Endothelial cell of umbilical vein (primary cell): Measurements from ENCODE around the gene DDX54. TPM values are rescaled to one million over a fixed set of nuclear protein-coding genes. Genes with fewer than 3 reads are reported as not detected.

Experiments
- BruUV-seq: library from RNA; stranded (reverse); fragments of 400-500 nt; replicated peaks from 2 replicates; lab custom pipeline; 2021; lab: Mats Ljungman, UMichigan
- CTCF ChIA-PET: fragments of 300-600, 350-600 bp; sonication (Branson Sonifier 250); formaldehyde crosslinking; loops from one replicate; lab custom pipeline; 2021; ENCODE audit warnings: antibody characterized with exemption, inconsistent platforms; lab: Charles Lee
- POLR2A ChIA-PET: fragments of 300-600, 350-600 bp; sonication (Branson Sonifier 250); formaldehyde crosslinking; loops from one replicate; lab custom pipeline; 2021; ENCODE audit warnings: antibody characterized with exemption, inconsistent platforms; lab: Charles Lee
- DNase-seq: peaks from one replicate; pipeline ENCODE4 v3.0.0-alpha.2; 2011; ENCODE audit warnings: low read depth, low spot score
- FAIRE-seq: peaks from 2 replicates; lab custom pipeline; 2011; peaks lifted over from hg19 to GRCh38; lab: Jason Lieb, UNC
- H2AFZ ChIP-seq: 2 replicates; pipeline ENCODE4 v1.6.0; 2012; ENCODE audit warnings: low read depth, low read length, control low read depth, inconsistent platforms
- H3K27ac ChIP-seq: 2 replicates; pipeline ENCODE4 v1.5.1; 2011; ENCODE audit warnings: low read depth, mild to moderate bottlenecking, control low read depth, low read length, moderate library complexity; ENCODE audit not compliant: insufficient read depth
- H3K27me3 ChIP-seq, 2 experiments: 2 replicates each; pipeline versions ENCODE4 v1.6.0 to v1.6.1; 2011; ENCODE audit warnings: low read length in 2 of 2, mixed read lengths in 1 of 2; ENCODE audit not compliant: control insufficient read depth in 2 of 2, insufficient read depth in 2 of 2
- H3K36me3 ChIP-seq, 2 experiments: 2 replicates in 1 of 2; 3 replicates in 1 of 2; pipeline ENCODE4 v1.5.1; 2011; ENCODE audit warnings: low read length in 2 of 2, mild to moderate bottlenecking in 1 of 2, moderate library complexity in 1 of 2; ENCODE audit not compliant: control insufficient read depth in 2 of 2, insufficient read depth in 2 of 2; ENCODE audit errors: extremely low read depth in 1 of 2
- H3K4me1 ChIP-seq: 3 replicates; pipeline ENCODE4 v1.5.1; 2011; ENCODE audit warnings: mild to moderate bottlenecking, low read length; ENCODE audit not compliant: control insufficient read depth, insufficient read depth; ENCODE audit errors: extremely low read depth
- H3K4me2 ChIP-seq: 2 replicates; pipeline ENCODE4 v1.6.1; 2011; ENCODE audit warnings: low read length, control low read depth, mixed read lengths; ENCODE audit not compliant: insufficient read depth
- H3K4me3 ChIP-seq, 3 experiments: fragments of 200-600 bp in 1 of 3; sonication (generic), shearing (Covaris generic) in 1 of 3; replicated peaks in 1 of 3; 2 replicates each; pipeline ENCODE4 v1.5.1; 2011 to 2016; ENCODE audit warnings: control low read depth in 3 of 3, low read length in 3 of 3, mild to moderate bottlenecking in 2 of 3, inconsistent platforms in 1 of 3, low read depth in 1 of 3, moderate library complexity in 1 of 3; ENCODE audit not compliant: insufficient read depth in 1 of 3
- H3K79me2 ChIP-seq: 2 replicates; pipeline ENCODE4 v1.6.0; 2012; ENCODE audit warnings: low read length, inconsistent platforms; ENCODE audit not compliant: control insufficient read depth, insufficient read depth
- H3K9ac ChIP-seq: replicated peaks from 2 replicates; pipeline ENCODE3; 2011; ENCODE audit warnings: low read length, control low read depth; ENCODE audit not compliant: insufficient read depth; ENCODE audit errors: extremely low read depth
- H3K9me1 ChIP-seq: replicated peaks from 3 replicates; pipeline ENCODE4 v1.6.0; 2011; ENCODE audit warnings: mild to moderate bottlenecking, low read length; ENCODE audit not compliant: control insufficient read depth, insufficient read depth; ENCODE audit errors: extremely low read depth
- H3K9me3 ChIP-seq: replicated peaks from 2 replicates; pipeline ENCODE4 v1.5.1; 2012; ENCODE audit warnings: low read length, inconsistent platforms; ENCODE audit not compliant: control insufficient read depth, insufficient read depth
- H4K20me1 ChIP-seq: replicated peaks from 2 replicates; pipeline ENCODE3; 2011; ENCODE audit warnings: mild to moderate bottlenecking, low read length; ENCODE audit not compliant: control insufficient read depth, insufficient read depth; ENCODE audit errors: extremely low read depth
- CTCF ChIP-seq, 2 donors: IDR thresholded peaks; 1 replicate in 1 of 2; 2 replicates in 1 of 2; pipeline ENCODE4 v1.5.1; 2011; ENCODE audit warnings: low read length in 2 of 2, mild to moderate bottlenecking in 2 of 2, moderate library complexity in 2 of 2, control low read depth in 1 of 2, inconsistent platforms in 1 of 2, low read depth in 1 of 2; ENCODE audit not compliant: insufficient read depth in 1 of 2; ENCODE audit errors: extremely low read depth in 1 of 2
- EZH2 ChIP-seq: IDR thresholded peaks from 2 replicates; pipeline ENCODE4 v1.6.1; 2012; ENCODE audit warnings: borderline replicate concordance, low read depth, mild to moderate bottlenecking, moderate library complexity, low read length, inconsistent platforms; ENCODE audit not compliant: severe bottlenecking
- FOS ChIP-seq: IDR thresholded peaks from 2 replicates; pipeline ENCODE4 v1.6.1; 2011; ENCODE audit warnings: mild to moderate bottlenecking, low read length, moderate library complexity, borderline replicate concordance; ENCODE audit not compliant: insufficient read depth
- GATA2 ChIP-seq: IDR thresholded peaks from 2 replicates; pipeline ENCODE4 v1.7.0; 2011; ENCODE audit warnings: low read depth, mild to moderate bottlenecking, moderate library complexity, mixed read lengths, low read length; ENCODE audit not compliant: insufficient read length, insufficient read depth
- JUN ChIP-seq: IDR thresholded peaks from 2 replicates; pipeline ENCODE4 v1.6.1; 2011; ENCODE audit warnings: borderline replicate concordance, low read depth; ENCODE audit not compliant: insufficient read length, insufficient read depth
- POLR2A ChIP-seq: IDR thresholded peaks from 2 replicates; pipeline ENCODE4 v1.6.1; 2012; ENCODE audit warnings: low read depth, mild to moderate bottlenecking, control low read depth, low read length
- dilution Hi-C: fragments of 300-500 bp; cut with MboI; formaldehyde crosslinking; loops from one replicate; pipeline ENCODE4 v1.15.0; 2019; ENCODE audit warnings: low sequenced_read_pairs; ENCODE audit not compliant: extremely low pct_ligation_motif_present
- intact Hi-C: fragments of 100-400 bp; cut with micrococcal nuclease; formaldehyde crosslinking; loops from one replicate; pipeline ENCODE4 v1.10.0; 2022
- polyA plus RNA-seq, 4 experiments: library from polyadenylated mRNA; depleted of rRNA in 3 of 4; stranded (reverse) in 3 of 4; unstranded in 1 of 4; fragments of >200 nt; gene quantifications; 2 replicates each; pipeline versions ENCODE4 v1.2.1 to v1.2.3, GENCODE V29; 2011 to 2012; ENCODE audit warnings: missing spikeins in 1 of 4
- total RNA-seq: library from RNA; stranded (reverse); gene quantifications from 2 replicates; pipeline ENCODE4 v1.2.3, GENCODE V29; 2021

DDX54 gene
- total and polyA plus RNA-seq, 2 donors (not counting 3 experiments of a cell fraction or from before 2014, with no cell fraction given): 54.1 to 90.0 TPM

- dilution Hi-C loops: no loop called here
- no peaks in the 10 kb centered on the region for H3K4me1 ChIP-seq
- no peak overlapping the region for H3K27ac ChIP-seq
- no peak for DNase-seq
- no peaks in the 10 kb centered on the region for H3K9me1 ChIP-seq
- FAIRE-seq: no peak
- no peaks in the 10 kb centered on the region for H3K36me3 ChIP-seq
- no peaks in the 10 kb centered on the region for H3K9me3 ChIP-seq
- intact Hi-C loops: loop anchor here (2.0 to 5.0 kb wide), 2 partner anchors 54 to 247 kb away; no protein-coding TSS in a partner anchor
- peaks cover 22 to 29% of the 10 kb centered on the region in 2 experiments for H3K27me3 ChIP-seq
- no peaks in the 10 kb centered on the region for H3K79me2 ChIP-seq
- no peak for TF ChIP-seq EZH2
- no peak for TF ChIP-seq POLR2A
- no peak for TF ChIP-seq GATA2
- no peak for TF ChIP-seq JUN
- no peak for TF ChIP-seq FOS
- TF ChIP-seq CTCF (IDR thresholded peaks at IDR 0.05; ENCODE audit: extremely low read depth in 1 of 2, insufficient read depth in 1 of 2, low read depth in 1 of 2, low read length in 2 of 2): no peak
- H3K4me2 ChIP-seq: no peak overlapping the region
- POLR2A ChIA-PET: no interaction called here
- no TSS peak for BruUV-seq
- no peak overlapping the region for H3K9ac ChIP-seq
- H4K20me1 ChIP-seq: no peaks in the 10 kb centered on the region
- no peak overlapping the region for H2AFZ ChIP-seq
- no peak overlapping the region for H3K4me3 ChIP-seq
- CTCF ChIA-PET: interaction anchor here (2.4 to 5.9 kb wide), 2 partner anchors 103 to 158 kb away, joined by 10 to 114 read pairs; no protein-coding TSS in a partner anchor
Measured at GRCh38 chr12:113151655-113152054, 33.6 kb downstream of the DDX54 start.
